ENCODE measurements around the gene ANKDD1B.

ANKDD1B gene

DNA sequence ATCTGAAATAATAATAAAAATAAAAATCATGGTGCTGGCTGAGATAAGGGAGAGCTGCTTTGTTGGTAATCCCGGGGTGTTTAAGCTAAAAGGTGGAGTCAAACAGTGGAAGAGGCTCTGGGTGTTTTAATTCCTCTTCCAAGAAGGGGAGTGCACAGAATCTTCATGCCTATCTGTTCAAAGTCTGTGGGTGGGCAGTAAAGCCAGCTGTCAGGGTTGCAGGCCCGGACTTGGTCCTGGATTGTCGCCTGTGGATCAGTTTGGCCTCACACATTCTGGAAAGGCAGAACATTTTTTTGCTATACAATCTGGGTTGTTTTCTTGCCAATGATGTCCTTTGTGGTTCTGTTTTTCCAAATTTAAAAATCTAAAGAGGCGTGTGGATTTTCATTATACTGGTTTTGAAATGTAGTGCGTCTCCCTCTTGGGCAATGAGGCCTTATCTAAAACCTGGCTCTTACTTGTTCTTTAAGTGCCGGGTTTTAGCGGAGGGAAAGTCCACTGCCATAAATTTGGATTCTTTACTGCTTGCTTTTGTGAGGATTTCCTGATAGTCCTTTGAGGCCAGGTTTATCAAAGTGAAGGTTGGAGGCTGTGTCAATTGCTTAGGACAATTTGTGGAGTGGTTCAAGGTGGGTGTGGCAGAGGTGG is 5.8 kb downstream of the ANKDD1B start:
- DNase-seq = no peak

- DNase-seq = no peak
These were observed 6.6 kb downstream of the ANKDD1B start for GRCh38 chr5:75617736-75618352.

GRCh38 chr5:75620184-75620959 is 9.1 kb downstream of the ANKDD1B start:
- DNase-seq = no peak

- no peak for DNase-seq
These were observed 11.3 kb downstream of the ANKDD1B start for GRCh38 chr5:75622564-75622963.

- DNase-seq = no peak
These were observed 12.6 kb downstream of the ANKDD1B start for GRCh38 chr5:75623846-75624245.

GRCh38 chr5:75626959-75627358 is 15.7 kb downstream of the ANKDD1B start:
- no peak for DNase-seq

DNA sequence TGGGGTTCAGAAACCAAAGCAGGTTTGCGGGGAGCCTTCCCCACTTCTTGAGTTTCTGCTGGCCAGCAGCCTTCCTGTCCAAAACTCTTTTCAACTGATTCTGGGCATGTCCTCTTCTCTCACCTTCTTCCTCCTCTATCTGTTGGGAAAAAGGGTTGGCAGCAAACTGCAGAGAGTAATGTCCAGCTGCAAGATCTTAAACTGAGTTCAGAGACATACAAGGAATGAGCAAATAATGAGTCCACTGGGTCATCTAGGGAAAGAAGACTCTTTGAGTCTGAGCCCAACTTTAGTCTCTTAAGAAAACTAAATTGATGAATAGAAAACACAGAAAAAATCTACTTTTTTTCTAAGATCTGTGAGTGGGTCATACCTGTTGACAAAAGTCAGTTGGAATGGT is 16.5 kb downstream of the ANKDD1B start:
- no peak for DNase-seq

DNA sequence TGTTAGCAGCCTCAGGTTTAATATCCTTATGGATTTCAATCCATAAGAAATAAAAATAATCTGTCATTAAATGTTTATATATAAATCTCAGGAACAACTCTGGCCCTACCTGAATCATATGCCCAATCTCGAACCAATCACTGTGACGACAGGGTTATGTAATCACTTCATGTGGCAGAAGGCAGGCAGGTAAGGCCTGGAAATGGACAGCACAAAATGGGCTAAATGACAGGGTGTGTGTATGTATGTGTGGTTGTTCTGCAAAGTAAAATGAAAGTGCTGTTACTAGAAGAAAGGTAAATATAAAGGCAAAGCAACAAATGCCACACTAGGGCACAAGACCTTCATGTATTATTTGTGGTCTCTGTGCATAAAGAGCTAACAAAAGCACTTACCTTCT is 19.6 kb downstream of the ANKDD1B start:
- DNase-seq = no peak

GRCh38 chr5:75632321-75632720 is 21.1 kb downstream of the ANKDD1B start:
- DNase-seq = no peak

GRCh38 chr5:75637949-75638348 is 26.7 kb downstream of the ANKDD1B start:
- DNase-seq = no peak

DNA sequence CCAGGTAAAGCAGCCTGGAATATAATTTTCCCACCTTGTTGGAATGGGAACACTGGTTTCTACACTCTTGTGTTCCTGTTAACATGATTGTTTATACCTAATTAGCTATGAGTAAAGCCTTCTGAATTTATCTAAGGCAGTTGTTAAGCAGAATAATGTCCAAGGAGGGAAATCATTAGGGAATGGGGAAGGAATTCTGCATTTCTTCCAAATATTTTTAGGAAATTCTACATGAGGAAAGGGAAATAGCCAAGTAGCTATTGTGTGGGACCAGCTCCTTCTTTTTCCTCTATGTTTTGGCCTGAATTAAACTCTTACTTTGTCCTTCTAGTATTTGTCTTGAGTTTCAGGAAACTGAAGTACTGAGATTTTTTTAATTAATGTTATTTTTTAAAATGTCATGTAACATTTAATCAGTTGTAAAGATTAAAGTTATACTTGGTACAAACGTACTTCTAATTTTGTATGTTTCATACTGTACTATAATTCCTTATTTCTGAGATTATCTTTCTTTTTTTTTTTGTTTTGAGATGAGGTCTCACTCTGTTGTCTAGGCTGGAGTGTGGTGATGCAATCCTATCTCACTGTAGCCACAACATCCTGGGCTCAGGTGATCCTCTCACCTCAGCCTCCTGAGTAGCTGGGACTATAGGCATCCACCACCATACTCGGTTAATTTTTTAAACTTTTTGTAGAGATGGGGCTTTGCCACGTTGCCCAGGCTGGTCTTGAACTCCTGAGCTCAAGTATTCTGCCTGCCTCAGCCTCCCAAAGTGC is 28.5 kb downstream of the ANKDD1B start:
- no peak for DNase-seq

- DNase-seq = no peak
These were observed 29.1 kb downstream of the ANKDD1B start for GRCh38 chr5:75640395-75640794.

GRCh38 chr5:75640826-75641225 is 29.6 kb downstream of the ANKDD1B start:
- DNase-seq = no peak

DNA sequence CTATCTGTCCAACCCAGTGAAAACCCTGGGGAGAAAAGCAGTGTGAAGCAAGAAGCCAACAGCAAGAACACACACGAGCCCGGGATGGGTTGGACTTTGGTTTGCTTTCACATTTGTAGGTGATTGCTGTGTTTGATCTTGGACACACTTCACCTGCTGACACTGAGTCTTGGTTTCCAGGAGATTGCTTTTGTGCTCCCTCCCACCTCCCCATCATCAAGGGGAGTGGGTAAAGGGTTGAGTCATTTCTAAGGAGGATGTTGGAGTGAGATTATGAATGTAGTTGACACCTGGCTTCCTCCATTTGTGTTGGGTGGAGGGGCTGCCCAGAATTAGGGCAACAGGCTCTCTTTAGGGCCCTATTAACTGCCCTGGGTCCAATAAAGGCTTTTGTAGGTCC is 37.5 kb downstream of the ANKDD1B start:
- no peak for DNase-seq

GRCh38 chr5:75651575-75652238 is 40.5 kb downstream of the ANKDD1B start:
- no peak for DNase-seq

DNA sequence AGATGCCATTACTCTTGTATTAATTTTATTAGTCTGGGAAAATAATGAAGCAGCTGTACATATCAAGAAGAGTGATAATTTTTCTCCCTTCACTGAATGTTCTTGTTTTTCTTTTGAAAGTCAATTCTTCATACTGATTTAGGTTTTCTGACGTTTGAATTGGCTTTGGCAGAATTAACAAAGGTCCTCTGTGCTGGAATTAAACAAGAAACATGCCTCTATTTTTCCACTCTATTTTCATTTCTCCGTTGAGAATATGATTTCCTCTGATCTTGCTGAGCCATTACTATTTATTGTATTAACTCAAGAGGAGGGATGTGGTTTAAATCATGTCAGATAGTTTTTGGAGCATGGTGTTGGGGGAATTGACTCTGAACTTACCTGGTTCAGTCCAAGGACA is 42.3 kb downstream of the ANKDD1B start:
- DNase-seq = no peak

- no peak for DNase-seq
These were observed 43.5 kb downstream of the ANKDD1B start for GRCh38 chr5:75654693-75655295.

- DNase-seq = no peak
These were observed 45.2 kb downstream of the ANKDD1B start for GRCh38 chr5:75656311-75657003.

DNA sequence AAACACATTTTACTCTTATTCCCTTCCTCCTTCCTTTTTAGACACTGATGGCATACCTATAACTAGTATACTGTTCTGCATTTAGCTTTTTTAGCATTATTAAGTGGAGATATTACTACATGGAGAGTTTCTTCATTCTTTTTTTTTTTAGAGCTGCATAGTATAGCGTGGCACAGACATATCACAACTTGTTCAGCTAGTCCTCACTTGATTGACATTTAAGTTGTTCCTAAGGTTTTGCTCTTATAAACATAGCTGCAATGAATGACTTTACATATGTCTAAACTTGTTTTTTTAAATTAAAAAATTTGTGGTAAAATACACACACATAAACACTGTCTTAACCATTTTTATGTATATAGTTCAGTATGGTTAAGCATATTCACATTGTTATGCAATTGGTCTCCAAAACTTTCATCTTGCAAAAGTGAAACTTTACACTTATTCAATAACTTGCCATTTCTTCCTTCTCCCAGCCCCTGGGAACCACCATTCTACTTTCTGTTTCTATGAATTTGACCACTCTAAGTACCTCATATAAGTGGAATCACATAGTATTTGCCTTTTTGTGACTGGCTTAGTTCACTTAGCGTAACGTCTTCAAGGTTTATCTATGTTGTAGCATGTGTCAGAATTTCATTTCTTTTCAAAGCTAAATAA is 48.7 kb downstream of the ANKDD1B start:
- DNase-seq = no peak

DNA sequence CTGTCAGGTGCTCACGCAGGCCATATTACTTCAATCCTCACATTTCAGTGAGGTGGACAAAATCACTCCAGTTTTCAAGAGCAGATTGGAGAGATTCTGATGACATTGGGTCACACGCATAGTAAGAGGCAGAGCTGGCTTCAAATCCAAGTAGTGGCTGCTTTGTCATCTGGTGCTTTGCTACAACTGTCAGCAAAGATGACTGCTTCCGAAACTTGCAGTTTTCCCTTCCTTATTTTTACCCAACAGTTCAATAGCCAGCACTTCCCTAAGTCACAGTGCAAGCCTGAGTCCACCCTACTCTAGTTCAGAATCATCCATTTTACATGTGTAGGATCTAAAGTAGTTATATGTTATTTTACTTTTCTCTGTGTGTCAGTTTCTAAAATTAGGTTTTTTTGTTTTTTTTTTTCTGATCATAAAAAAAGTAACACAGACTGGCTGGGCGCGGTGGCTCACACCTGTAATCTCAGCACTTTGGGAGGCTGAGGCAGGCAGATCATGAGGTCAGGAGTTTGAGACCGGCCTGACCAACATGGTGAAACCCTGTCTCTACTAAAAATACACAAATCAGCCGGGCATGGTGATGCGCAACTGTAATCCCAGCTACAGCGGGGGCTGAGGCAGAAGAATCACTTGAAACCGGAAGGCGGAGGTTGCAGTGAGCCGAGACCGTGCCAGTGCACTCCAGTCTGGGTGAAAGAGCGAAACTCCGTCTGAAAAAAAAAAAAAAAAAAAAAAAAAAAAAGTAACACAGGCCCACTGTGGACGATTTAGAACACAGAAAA is 49.6 kb downstream of the ANKDD1B start:
- no peak for DNase-seq

All from activated naive CD4-positive, alpha-beta T cell treated with anti-CD3 and anti-CD28 coated beads, Interleukin-2, amount 50 U/mL, for 16 hours (primary cell).